SU-DHL-6 (cell line): ENCODE results near the gene ABCD3.
A peak's percentile ranks its signal among the peaks of the same experiment; 100 is the strongest.
"Not testable (repeated sequence)": the region's sequence is repeated elsewhere in the genome, so short reads cannot be mapped to it uniquely, and the experiment has no call there.

ENCODE experiments used
- H2AFZ ChIP-seq: fragments of 200-600 bp; sonication (generic); 2 replicates; pipeline ENCODE4 v1.6.1; 2014; ENCODE audit warnings: low read depth, mild to moderate bottlenecking, moderate library complexity, mixed read lengths, antibody characterized with exemption, low read length; ENCODE audit not compliant: severe bottlenecking
- H3F3A ChIP-seq: fragments of 200-600 bp; shearing (Covaris generic); 2 replicates; pipeline ENCODE4 v1.6.0; 2016; ENCODE audit warnings: antibody characterized with exemption, mild to moderate bottlenecking; ENCODE audit not compliant: insufficient read depth
- H3K27ac ChIP-seq: fragments of 200-600 bp; sonication (generic); 2 replicates; pipeline ENCODE4 v1.5.1; 2016; ENCODE audit warnings: low read depth, mild to moderate bottlenecking, low read length, moderate library complexity, mixed read lengths
- H3K27me3 ChIP-seq: fragments of 200-600 bp; sonication (generic), shearing (Covaris generic); 2 replicates; pipeline ENCODE4 v1.6.0; 2014; ENCODE audit warnings: mild to moderate bottlenecking, low read length
- H3K36me3 ChIP-seq: fragments of 200-600 bp; sonication (generic); 2 replicates; pipeline ENCODE4 v1.6.1; 2014; ENCODE audit warnings: mild to moderate bottlenecking, low read length, mixed read lengths
- H3K4me2 ChIP-seq: fragments of 300-600, 200-600 bp; shearing (Covaris generic), sonication (generic); 2 replicates; pipeline ENCODE4 v1.6.0; 2014; ENCODE audit warnings: low read length, low read depth, mild to moderate bottlenecking; ENCODE audit not compliant: poor library complexity, severe bottlenecking
- H3K4me3 ChIP-seq: fragments of 200-600 bp; sonication (generic); 2 replicates; pipeline ENCODE4 v1.5.1; 2014; ENCODE audit warnings: antibody characterized with exemption, low read length, mild to moderate bottlenecking, mixed read lengths; ENCODE audit not compliant: insufficient read depth, poor library complexity, severe bottlenecking
- H3K79me2 ChIP-seq: fragments of 200-600 bp; sonication (generic); 2 replicates; pipeline ENCODE4 v1.6.1; 2014; ENCODE audit warnings: mild to moderate bottlenecking, low read length, moderate library complexity; ENCODE audit not compliant: insufficient read depth
- H3K9ac ChIP-seq: fragments of 200-600 bp; sonication (generic); 2 replicates; pipeline ENCODE4 v1.7.0; 2014; ENCODE audit warnings: mild to moderate bottlenecking, low read length
- H3K9me2 ChIP-seq: fragments of 200-600 bp; sonication (generic); replicated peaks from 2 replicates; pipeline ENCODE4 v1.6.1; 2014; ENCODE audit warnings: low read length; ENCODE audit not compliant: insufficient read depth
- H3K9me3 ChIP-seq: fragments of 200-600 bp; sonication (generic); 2 replicates; pipeline ENCODE4 v1.6.1; 2014; ENCODE audit warnings: low read length, mixed read lengths; ENCODE audit not compliant: insufficient read depth
- H4K20me1 ChIP-seq: fragments of 200-600 bp; sonication (generic); 2 replicates; pipeline ENCODE4 v1.6.1; 2014; ENCODE audit warnings: low read depth, mild to moderate bottlenecking, antibody characterized with exemption, low read length, moderate library complexity, mixed read lengths
- CTCF ChIP-seq: fragments of 200-600 bp; sonication (generic); IDR thresholded peaks from one replicate; pipeline ENCODE4 v1.5.1; 2017; ENCODE audit warnings: antibody characterized with exemption, mild to moderate bottlenecking, low read length, moderate library complexity; ENCODE audit not compliant: insufficient read depth, poor library complexity, severe bottlenecking
- EZH2phosphoT487 ChIP-seq: fragments of 200-600 bp; sonication (generic), shearing (Covaris generic); conservative IDR thresholded peaks from 2 replicates; pipeline ENCODE4 v1.6.1; 2018; ENCODE audit warnings: mild to moderate bottlenecking, antibody characterized with exemption, low read length, moderate library complexity, mixed read lengths

Gene ABCD3

GRCh38 chr1:94417978-94418663, at the start of gene ABCD3:
Gene ABCD3, plus strand, starts transcription at chr1:94418389. Its CDS starts 90 bp downstream, at chr1:94418479.
- no peaks in the 10 kb centered on the region for H3K9me3 ChIP-seq
- peaks cover 13% of the 10 kb centered on the region for H3K79me2 ChIP-seq
- H2AFZ ChIP-seq, result peak within 1 kb of the TSS; percentile 90
- H3K4me3 ChIP-seq, result peak within 1 kb of the TSS; percentile 84
- H4K20me1 ChIP-seq, result peaks cover 22% of the 10 kb centered on the region
- H3K36me3 ChIP-seq, result no peaks in the 10 kb centered on the region
- peak within 1 kb of the TSS; percentile 55 for H3K4me2 ChIP-seq
- H3F3A ChIP-seq, result no peaks in the 10 kb centered on the region
- H3K9ac ChIP-seq, result peak within 1 kb of the TSS; percentile 78
- no peak for TF ChIP-seq EZH2phosphoT487
- no peak for TF ChIP-seq CTCF
- H3K27me3 ChIP-seq, result no peaks in the 10 kb centered on the region
- peak within 1 kb of the TSS; percentile 35; the same call in 1 of the 2 replicates for H3K27ac ChIP-seq
- H3K9me2 ChIP-seq, result no peaks in the 10 kb centered on the region

- not testable (repeated sequence) for H3K27me3 ChIP-seq, H3K4me3 ChIP-seq, H3K9me2 ChIP-seq, H2AFZ ChIP-seq, H3K27ac ChIP-seq, H3K4me2 ChIP-seq, H3K9ac ChIP-seq, H3K9me3 ChIP-seq, H3K36me3 ChIP-seq, H4K20me1 ChIP-seq, H3F3A ChIP-seq, H3K79me2 ChIP-seq
These were observed 45.4 kb upstream of the ABCD3 start for GRCh38 chr1:94372771-94373170.

- H2AFZ ChIP-seq, H3K4me3 ChIP-seq, H3K9me2 ChIP-seq, H3F3A ChIP-seq, H3K27ac ChIP-seq, H4K20me1 ChIP-seq, H3K36me3 ChIP-seq, H3K79me2 ChIP-seq, H3K27me3 ChIP-seq, H3K9ac ChIP-seq, H3K4me2 ChIP-seq, H3K9me3 ChIP-seq: not testable (repeated sequence)
These were observed 44.9 kb upstream of the ABCD3 start for GRCh38 chr1:94373311-94373710.

GRCh38 chr1:94375666-94376065, 42.5 kb upstream of the ABCD3 start:
- H3K4me2 ChIP-seq, H3K27me3 ChIP-seq: not testable (repeated sequence)

GRCh38 chr1:94378493-94378892, 39.7 kb upstream of the ABCD3 start:
- not testable (repeated sequence) for H3K27me3 ChIP-seq, H3K79me2 ChIP-seq, H3K36me3 ChIP-seq, H3K27ac ChIP-seq, H2AFZ ChIP-seq, H3K4me2 ChIP-seq, H3K4me3 ChIP-seq, H3F3A ChIP-seq, H3K9me3 ChIP-seq, H3K9ac ChIP-seq, H4K20me1 ChIP-seq, H3K9me2 ChIP-seq

More at GRCh38 chr1:94375666-94376065, 42.5 kb upstream of the ABCD3 start:
- H3K9me3 ChIP-seq, H4K20me1 ChIP-seq, H3K79me2 ChIP-seq, H2AFZ ChIP-seq, H3K9me2 ChIP-seq, H3K9ac ChIP-seq, H3K4me3 ChIP-seq, H3K36me3 ChIP-seq, H3F3A ChIP-seq, H3K27ac ChIP-seq: not testable (repeated sequence)
